Activated T-cell treated with anti-CD3 and anti-CD28 coated beads, Interleukin-2, amount 50 U/mL, for 48 hours (primary cell): ENCODE data around the gene PXN.
A peak's percentile ranks its signal among the peaks of the same experiment; 100 is the strongest.

ENCODE experiments used
- DNase-seq, 2 experiments: peaks; one replicate each; pipeline ENCODE4 v3.0.0-alpha.2; 2020

The PXN gene

GRCh38 chr12:120265473-120266179, at the start of gene PXN:
TSS of gene PXN (minus strand) at chr12:120265730. CDS start at chr12:120265629, 101 bp downstream.
- peak; percentile 89 to 94 for DNase-seq

GRCh38 chr12:120314220-120314619, 48.7 kb upstream of the PXN start:
- DNase-seq, result no peak

- DNase-seq, result peak; percentile 89 to 90
Measured at GRCh38 chr12:120301962-120302815, 36.7 kb upstream of the PXN start, which contains the start of gene SIRT4. TSS of gene SIRT4 (plus strand) at chr12:120302321. CDS start at chr12:120303562, 1,241 bp downstream.

GRCh38 chr12:120292661-120293531, 27.4 kb upstream of the PXN start, which contains the start of gene RNU4-1:
TSS of gene RNU4-1 (minus strand) at chr12:120293237.
- peak; percentile 84 for DNase-seq

GRCh38 chr12:120292411-120292660, 26.8 kb upstream of the PXN start:
- no peak for DNase-seq

GRCh38 chr12:120290609-120291305, 25.2 kb upstream of the PXN start:
- peak; percentile 53 to 55 for DNase-seq

GRCh38 chr12:120287491-120287890, 22.0 kb upstream of the PXN start:
- DNase-seq, result no peak

GRCh38 chr12:120286768-120287490, 21.4 kb upstream of the PXN start:
- DNase-seq, result no peak

GRCh38 chr12:120284381-120284780, 18.9 kb upstream of the PXN start:
- DNase-seq, result no peak

GRCh38 chr12:120283318-120283717, 17.8 kb upstream of the PXN start:
- DNase-seq, result no peak

- DNase-seq, result no peak
Measured at GRCh38 chr12:120278137-120279069, 12.9 kb upstream of the PXN start.

GRCh38 chr12:120276734-120277133, 11.2 kb upstream of the PXN start:
- DNase-seq, result no peak

GRCh38 chr12:120267736-120268135, 2.2 kb upstream of the PXN start:
- no peak for DNase-seq

- DNase-seq, result no peak
Measured at GRCh38 chr12:120266180-120266870, 795 bp upstream of the PXN start.

GRCh38 chr12:120264904-120265472, 542 bp downstream of the PXN start:
- DNase-seq, result no peak

GRCh38 chr12:120264086-120264903, 1.2 kb downstream of the PXN start:
- peak in 1 of 2 experiments; percentile 41 for DNase-seq

GRCh38 chr12:120263748-120264085, 1.8 kb downstream of the PXN start:
- no peak for DNase-seq

GRCh38 chr12:120262852-120263747, 2.4 kb downstream of the PXN start:
- DNase-seq, result no peak
